IMR-90 (cell line): ENCODE data around the gene CRACR2B. TPM values are rescaled to one million over a fixed set of nuclear protein-coding genes. Genes with fewer than 3 reads are reported as not detected.

ENCODE experiments used
- ATAC-seq: fragments of 200-7000 bp; cut with Tn5 transposase; 2 replicates; pipeline ENCODE4 v1.9.1; 2020; ENCODE audit warnings: low read depth, mild to moderate bottlenecking, moderate library complexity
- BruUV-seq: library from RNA; stranded (reverse); fragments of 400-500 nt; replicated peaks from 2 replicates; lab custom pipeline; 2021; lab: Mats Ljungman, UMichigan
- CTCF ChIA-PET: fragments of 300-600 bp; formaldehyde crosslinking; extraction: SDS; loops from one replicate; lab custom pipeline; 2021; ENCODE audit warnings: antibody characterized with exemption; lab: Yijun Ruan, JAX
- POLR2A ChIA-PET: fragments of 300-600 bp; sonication (Branson Sonifier 250); formaldehyde crosslinking; loops from one replicate; lab custom pipeline; 2022; ENCODE audit warnings: antibody characterized with exemption; ENCODE audit not compliant: unreplicated experiment; lab: Charles Lee
- DNase-seq: peaks from one replicate; pipeline ENCODE4 v3.0.0; 2013
- H2AFZ ChIP-seq: replicated peaks from 2 replicates; pipeline ENCODE3; 2013; ENCODE audit warnings: low read length, mild to moderate bottlenecking; ENCODE audit not compliant: poor library complexity
- H2AK5ac ChIP-seq: 2 replicates; pipeline ENCODE4 v1.6.1; 2013; ENCODE audit warnings: low read depth, low read length, inconsistent platforms
- H2AK9ac ChIP-seq: replicated peaks from 2 replicates; pipeline ENCODE3; 2013; ENCODE audit warnings: mild to moderate bottlenecking, low read depth, low read length, moderate library complexity; ENCODE audit not compliant: poor library complexity
- H2BK120ac ChIP-seq: 2 replicates; pipeline ENCODE4 v1.6.1; 2013; ENCODE audit warnings: low read depth, low read length, inconsistent platforms
- H2BK15ac ChIP-seq: 3 replicates; pipeline ENCODE4 v1.6.1; 2013; ENCODE audit warnings: low read depth, low read length, inconsistent platforms
- H2BK20ac ChIP-seq: 2 replicates; pipeline ENCODE4 v1.6.1; 2013; ENCODE audit warnings: low read depth, mild to moderate bottlenecking, inconsistent platforms, low read length, moderate library complexity
- H2BK5ac ChIP-seq: 2 replicates; pipeline ENCODE4 v1.6.1; 2013; ENCODE audit warnings: mild to moderate bottlenecking, low read depth, low read length, inconsistent platforms; ENCODE audit not compliant: poor library complexity, severe bottlenecking
- H3K14ac ChIP-seq: replicated peaks from 2 replicates; pipeline ENCODE4 v1.6.1; 2013; ENCODE audit warnings: low read depth, low read length, inconsistent platforms
- H3K18ac ChIP-seq: 2 replicates; pipeline ENCODE4 v1.6.1; 2013; ENCODE audit warnings: low read depth, low read length, control low read depth
- H3K23ac ChIP-seq: 2 replicates; pipeline ENCODE4 v1.6.1; 2013; ENCODE audit warnings: low read depth, low read length, inconsistent platforms
- H3K27ac ChIP-seq: 2 replicates; pipeline ENCODE4 v1.5.1; 2013; ENCODE audit warnings: mild to moderate bottlenecking, control low read depth, low read length; ENCODE audit not compliant: insufficient read depth
- H3K27me3 ChIP-seq: 2 replicates; pipeline ENCODE4 v1.6.1; 2013; ENCODE audit warnings: low read length; ENCODE audit not compliant: control insufficient read depth, insufficient read depth
- H3K36me3 ChIP-seq: 2 replicates; pipeline ENCODE4 v1.6.1; 2013; ENCODE audit warnings: low read length, mixed read lengths; ENCODE audit not compliant: control insufficient read depth, insufficient read depth
- H3K4ac ChIP-seq: 2 replicates; pipeline ENCODE4 v1.6.1; 2013; ENCODE audit warnings: low read depth, low read length, inconsistent platforms
- H3K4me1 ChIP-seq: 2 replicates; pipeline ENCODE4 v1.6.1; 2013; ENCODE audit warnings: low read length, mixed read lengths; ENCODE audit not compliant: control insufficient read depth, insufficient read depth
- H3K4me2 ChIP-seq: 2 replicates; pipeline ENCODE4 v1.6.1; 2013; ENCODE audit warnings: low read depth, mild to moderate bottlenecking, control low read depth, low read length, moderate library complexity
- H3K4me3 ChIP-seq: 2 replicates; pipeline ENCODE4 v1.5.1; 2013; ENCODE audit warnings: low read depth, mild to moderate bottlenecking, control low read depth, low read length, moderate library complexity; ENCODE audit not compliant: insufficient read depth
- H3K56ac ChIP-seq: 2 replicates; pipeline ENCODE4 v1.6.1; 2013; ENCODE audit warnings: low read length, inconsistent platforms; ENCODE audit not compliant: insufficient read depth; ENCODE audit errors: extremely low read depth
- H3K79me1 ChIP-seq, 2 experiments: 2 replicates each; pipeline ENCODE4 v1.6.1; 2013; ENCODE audit warnings: low read length in 2 of 2, inconsistent platforms in 1 of 2, low read depth in 1 of 2
- H3K9ac ChIP-seq: 2 replicates; pipeline ENCODE4 v1.6.1; 2013; ENCODE audit warnings: low read depth, low read length, control low read depth
- H3K9me1 ChIP-seq: 2 replicates; pipeline ENCODE4 v1.6.1; 2013; ENCODE audit warnings: low read length, inconsistent platforms; ENCODE audit not compliant: insufficient read depth
- H3K9me3 ChIP-seq: 2 replicates; pipeline ENCODE4 v1.6.1; 2013; ENCODE audit warnings: low read length; ENCODE audit not compliant: control insufficient read depth, insufficient read depth
- H4K20me1 ChIP-seq: 2 replicates; pipeline ENCODE4 v1.6.1; 2013; ENCODE audit warnings: low read length, inconsistent platforms; ENCODE audit not compliant: insufficient read depth
- H4K5ac ChIP-seq: 2 replicates; pipeline ENCODE4 v1.6.1; 2013; ENCODE audit warnings: mild to moderate bottlenecking, low read depth, low read length, control low read depth
- H4K8ac ChIP-seq, 2 experiments: 2 replicates each; pipeline ENCODE4 v1.6.1; 2013; ENCODE audit warnings: low read depth in 2 of 2, low read length in 2 of 2, control low read depth in 1 of 2, inconsistent platforms in 1 of 2
- H4K91ac ChIP-seq: 2 replicates; pipeline ENCODE4 v1.6.1; 2013; ENCODE audit warnings: low read depth, low read length, inconsistent platforms; ENCODE audit not compliant: insufficient read depth
- CEBPB ChIP-seq: IDR thresholded peaks from 2 replicates; pipeline ENCODE4 v1.6.1; 2012; ENCODE audit warnings: low read depth, low read length, improper control_type of control experiment
- CHD1 ChIP-seq: IDR thresholded peaks from 2 replicates; pipeline ENCODE4 v1.6.1; 2012; ENCODE audit warnings: low read depth, low read length, improper control_type of control experiment
- MAZ ChIP-seq: IDR thresholded peaks from 2 replicates; pipeline ENCODE4 v1.6.1; 2012; ENCODE audit warnings: low read depth, mild to moderate bottlenecking, low read length, improper control_type of control experiment, moderate library complexity, borderline replicate concordance
- NFE2L2 ChIP-seq: fragments of 150-350 bp; IDR thresholded peaks from 2 replicates; pipeline ENCODE4 v1.6.1; 2016; ENCODE audit warnings: low read depth, mild to moderate bottlenecking, low read length
- RAD21 ChIP-seq: IDR thresholded peaks from 2 replicates; pipeline ENCODE4 v1.6.1; 2012; ENCODE audit warnings: low read length, improper control_type of control experiment
- WGBS, 2 experiments: methylation state at CpG; one replicate each; pipeline versions ENCODE4 v1.1.5 to v1.1.7; 2013; ENCODE audit warnings: missing lambda C conversion rate in 2 of 2; ENCODE audit not compliant: insufficient read length in 1 of 2; ENCODE audit errors: extremely low coverage in 2 of 2; 5-methylcytosine and 5-hydroxymethylcytosine counted together
- dilution Hi-C: fragments of 300-500 bp; cut with HindIII; formaldehyde crosslinking; loops from one replicate; pipeline ENCODE4 v1.14.3; 2018; ENCODE audit warnings: low sequenced_read_pairs; ENCODE audit not compliant: unreplicated experiment
- in situ Hi-C: fragments of 300-500 bp; cut with MboI; formaldehyde crosslinking; loops from 3 replicates; pipeline ENCODE4 v1.14.3; 2019; ENCODE audit warnings: low sequenced_read_pairs, inconsistent platforms, mixed read lengths
- intact Hi-C: fragments of 100-400 bp; cut with micrococcal nuclease; formaldehyde crosslinking; loops from 2 replicates; pipeline ENCODE4 v1.10.0; 2022
- polyA plus RNA-seq, 3 experiments: library from polyadenylated mRNA; depleted of rRNA; stranded (reverse); fragments of >200 nt; gene quantifications; 2 replicates each; pipeline ENCODE4 v1.2.3, GENCODE V29; 2012; ENCODE audit warnings: low replicate concordance in 1 of 3
- total RNA-seq: library from RNA; depleted of rRNA; stranded (reverse); fragments of >200 nt; gene quantifications from 2 replicates; pipeline ENCODE4 v1.2.3, GENCODE V29; 2012

The CRACR2B gene
- total and polyA plus RNA-seq, 2 of the 4 experiments (the other 2 are of a cell fraction), result 0.54 to 2.5 TPM

DNA sequence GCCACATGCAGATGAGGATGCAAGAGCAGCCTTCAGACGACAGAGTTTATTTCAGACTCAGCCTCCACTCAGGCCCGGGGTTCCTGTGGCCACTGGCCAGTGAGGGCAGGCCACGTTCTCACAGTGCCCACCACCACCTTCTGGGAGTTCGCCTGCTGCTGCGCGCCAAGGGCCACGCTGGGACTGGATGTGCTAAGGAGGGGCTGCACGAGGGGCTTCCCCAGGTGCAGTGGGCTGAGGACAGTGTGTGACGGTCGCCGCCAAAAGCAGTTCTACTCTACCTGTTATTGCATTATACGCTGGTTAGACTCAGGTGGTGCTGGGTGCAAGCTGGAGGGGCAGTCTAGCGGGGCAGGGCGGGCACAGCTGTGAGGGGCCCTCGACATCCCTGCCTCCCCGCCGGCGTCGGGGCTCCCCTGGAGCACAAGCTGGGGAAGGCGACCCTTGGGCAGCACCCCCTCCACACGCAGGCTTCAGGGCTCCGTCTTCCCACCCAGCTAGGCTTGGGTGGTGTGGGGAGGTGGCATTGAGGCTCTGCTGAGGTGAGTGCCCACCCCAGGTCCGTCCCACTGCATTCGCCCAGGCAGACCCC, 40.5 kb upstream of the CRACR2B start:
- no peak overlapping the region for H2BK5ac ChIP-seq
- ChIA-PET POLR2A (no interaction called here), CTCF (no interaction called here)
- peaks cover 9% of the 10 kb centered on the region for H4K20me1 ChIP-seq
- H3K4me3 ChIP-seq, result no peak overlapping the region
- H3K9me3 ChIP-seq, result no peaks in the 10 kb centered on the region
- no peak overlapping the region for H2BK20ac ChIP-seq
- BruUV-seq, result no TSS peak
- DNase-seq (no peak), ATAC-seq (no peak)
- H3K14ac ChIP-seq, result no peak overlapping the region
- H3K56ac ChIP-seq, result no peak overlapping the region
- no peak overlapping the region for H3K27ac ChIP-seq
- TF ChIP-seq CHD1, result no peak
- no peak for TF ChIP-seq RAD21
- TF ChIP-seq CEBPB, result no peak
- TF ChIP-seq NFE2L2, result no peak
- no peak for TF ChIP-seq MAZ
- peak overlapping the region; percentile 1 for H2AK9ac ChIP-seq
- no peak overlapping the region for H2AK5ac ChIP-seq
- H2AFZ ChIP-seq, result peak overlapping the region; percentile 14
- H3K27me3 ChIP-seq, result no peaks in the 10 kb centered on the region
- intact Hi-C loops (no loop called here), dilution Hi-C loops (no loop called here), in situ Hi-C loops (no loop called here)
- peaks cover 11% of the 10 kb centered on the region for H3K4me1 ChIP-seq
- no peak overlapping the region for H2BK120ac ChIP-seq
- H4K91ac ChIP-seq, result no peak overlapping the region
- H3K4me2 ChIP-seq, result no peak overlapping the region
- H3K4ac ChIP-seq, result no peak overlapping the region
- H2BK15ac ChIP-seq, result no peak overlapping the region
- peaks cover 0 to 12% of the 10 kb centered on the region in 2 experiments; a peak in 2 of 4 replicates for H3K79me1 ChIP-seq
- H4K5ac ChIP-seq, result no peak overlapping the region
- 92% methylated on average over 5 of the region's 24 CpGs; no CpG with 5 or more reads in 1 of the 2 experiments for WGBS, 2 experiments
- no peak overlapping the region for H3K9ac ChIP-seq
- H3K18ac ChIP-seq, result no peak overlapping the region
- H4K8ac ChIP-seq, result no peak overlapping the region
- peaks cover 8% of the 10 kb centered on the region; the same call in 1 of the 2 replicates for H3K36me3 ChIP-seq
- H3K23ac ChIP-seq, result no peak overlapping the region
- H3K9me1 ChIP-seq, result no peaks in the 10 kb centered on the region
